K562 (cell line): ENCODE data around the gene CRLF1. TPM values are rescaled to one million over a fixed set of nuclear protein-coding genes. Genes with fewer than 3 reads are reported as not detected.
A peak's percentile ranks its signal among the peaks of the same experiment; 100 is the strongest.

Experiments
- CGGBP1 ChIP-seq: fragments of 250-450 bp; sonication (Bioruptor Pico); IDR thresholded peaks from 2 replicates; pipeline ENCODE4 v1.9.0; 2021; ENCODE audit warnings: mild to moderate bottlenecking
- ETS1 ChIP-seq: conservative IDR thresholded peaks from 2 replicates; pipeline ENCODE4 v1.6.1; 2011; ENCODE audit warnings: low read depth, mild to moderate bottlenecking, low read length; ENCODE audit not compliant: control insufficient read depth
- FOXP1 ChIP-seq: sonication (generic); formaldehyde crosslinking; IDR thresholded peaks from 2 replicates; pipeline ENCODE4 v1.8.0; 2022; ENCODE audit warnings: mild to moderate bottlenecking, missing genetic modification reagents
- GTF2B ChIP-seq: IDR thresholded peaks from 2 replicates; pipeline ENCODE4 v1.6.1; 2011; ENCODE audit not compliant: insufficient read length; ENCODE audit errors: extremely low read depth
- HIVEP1 ChIP-seq: fragments of 250-450 bp; sonication (Bioruptor Pico); IDR thresholded peaks from 2 replicates; pipeline ENCODE4 v1.4.0; 2020; ENCODE audit warnings: mild to moderate bottlenecking
- KLF6 ChIP-seq: fragments of 250-450 bp; sonication (Bioruptor Pico); IDR thresholded peaks from 2 replicates; pipeline ENCODE4 v1.4.0; 2020; ENCODE audit warnings: mild to moderate bottlenecking, moderate library complexity, borderline replicate concordance
- MNT ChIP-seq, 2 experiments: fragments of 450-650 bp; conservative IDR thresholded peaks; 2 replicates each; pipeline ENCODE4 v1.6.1; 2017; ENCODE audit warnings: mild to moderate bottlenecking in 2 of 2, moderate library complexity in 2 of 2
- NFYB ChIP-seq: IDR thresholded peaks from 2 replicates; pipeline ENCODE4 v1.6.1; 2011; ENCODE audit warnings: mild to moderate bottlenecking, moderate library complexity; ENCODE audit not compliant: insufficient read length; ENCODE audit errors: extremely low read depth
- PHF20 ChIP-seq: fragments of 450-650 bp; IDR thresholded peaks from 2 replicates; pipeline ENCODE4 v1.6.1; 2018; ENCODE audit not compliant: partially characterized antibody
- POLR2AphosphoS5 ChIP-seq: IDR thresholded peaks from 2 replicates; pipeline ENCODE4 v1.6.1; 2011; ENCODE audit warnings: mild to moderate bottlenecking, low read depth, low read length, moderate library complexity; ENCODE audit not compliant: control insufficient read depth, insufficient read depth
- POLR2G ChIP-seq: fragments of 200-400 bp; formaldehyde crosslinking; IDR thresholded peaks from 2 replicates; pipeline ENCODE4 v1.6.1; 2017; ENCODE audit warnings: low read depth, mild to moderate bottlenecking, antibody characterized with exemption, low read length, moderate library complexity
- STAT6 ChIP-seq: sonication (generic); formaldehyde crosslinking; IDR thresholded peaks from 2 replicates; pipeline ENCODE4 v1.8.1; 2023; ENCODE audit warnings: mild to moderate bottlenecking, missing genetic modification reagents
- TEAD1 ChIP-seq, 2 experiments: fragments of 450-650 bp in 1 of 2; sonication (generic) in 1 of 2; formaldehyde crosslinking; IDR thresholded peaks; 2 replicates each; pipeline versions ENCODE4 v1.4.0 to v1.8.0; 2020 to 2022; ENCODE audit warnings: mild to moderate bottlenecking in 2 of 2, missing genetic modification reagents in 1 of 2
- TOE1 ChIP-seq, 2 experiments: fragments of 450-650 bp in 1 of 2; sonication (generic) in 1 of 2; formaldehyde crosslinking in 1 of 2; IDR thresholded peaks; 2 replicates each; pipeline versions ENCODE4 v1.7.1 to v1.8.0; 2016 to 2022; ENCODE audit warnings: borderline replicate concordance in 2 of 2, mild to moderate bottlenecking in 2 of 2, antibody characterized with exemption in 1 of 2, inconsistent platforms in 1 of 2, low read depth in 1 of 2, missing genetic modification reagents in 1 of 2, moderate library complexity in 1 of 2
- ZNF408 ChIP-seq: fragments of 250-450 bp; sonication (Bioruptor Pico); IDR thresholded peaks from 2 replicates; pipeline ENCODE4 v1.4.0; 2020; ENCODE audit warnings: low read depth, mild to moderate bottlenecking, moderate library complexity
- ZNF449 ChIP-seq: fragments of 250-450 bp; sonication (Bioruptor Pico); IDR thresholded peaks from 2 replicates; pipeline ENCODE4 v1.8.0; 2022; ENCODE audit warnings: moderate library complexity, mild to moderate bottlenecking, inconsistent platforms
- ZNF511 ChIP-seq: sonication (generic); formaldehyde crosslinking; IDR thresholded peaks from 2 replicates; pipeline ENCODE4 v1.8.0; 2022; ENCODE audit warnings: mild to moderate bottlenecking, missing genetic modification reagents
- polyA plus RNA-seq, 8 experiments: library from polyadenylated mRNA; depleted of rRNA in 4 of 8; stranded (reverse) in 5 of 8; unstranded in 3 of 8; fragments of >200 nt; fragmentation: Nextera tagmentation in 2 of 8; fragmentation: Illumina TruSeq in 1 of 8; extraction: Ambion mirVana in 2 of 8; extraction: Trizol in 1 of 8; gene quantifications; 2 replicates each; pipeline versions ENCODE4 v1.2.1 to v1.2.3, GENCODE V29; 2011 to 2014; ENCODE audit warnings: inconsistent platforms in 1 of 8, missing spikeins in 1 of 8
- total RNA-seq, 7 experiments: library from RNA; depleted of rRNA in 6 of 7; stranded (reverse); fragments of >200 nt in 6 of 7; fragmentation: Illumina TruSeq in 2 of 7; extraction: Trizol in 2 of 7; gene quantifications; 2 replicates each; pipeline versions ENCODE4 v1.2.1 to v1.2.3, GENCODE V29; 2011 to 2021; ENCODE audit warnings: low replicate concordance in 1 of 7

CRLF1 gene
- total and polyA plus RNA-seq, 9 of the 15 experiments (the other 6 are each of a cell fraction or from before 2014, with no cell fraction given) = 0.85 to 3.6 (median 1.7) TPM

GRCh38 chr19:18594096-18594823 is 12.3 kb downstream of the CRLF1 start (continued):
- TF ChIP-seq MNT (conservative IDR thresholded peaks at IDR 0.05) = peak in 1 of 2 experiments; percentile 34; a peak in 1 of 4 replicates
- TF ChIP-seq STAT6 = no peak
- TF ChIP-seq ZNF511 (CRISPR knock-in tag) = no peak
- no peak for TF ChIP-seq KLF6
- no peak for TF ChIP-seq PHF20
- no peak for TF ChIP-seq ZNF408 (CRISPR knock-in tag)
- TF ChIP-seq ZNF449 = no peak
- no peak for TF ChIP-seq POLR2AphosphoS5
- TF ChIP-seq TEAD1 (CRISPR knock-in tag; IDR thresholded peaks at IDR 0.05) = no peak
- TF ChIP-seq ETS1 = no peak
- TF ChIP-seq FOXP1 (CRISPR knock-in tag) = no peak
- no peak for TF ChIP-seq NFYB
- no peak for TF ChIP-seq GTF2B
- TF ChIP-seq TOE1 (IDR thresholded peaks at IDR 0.05; ENCODE audit: borderline replicate concordance) = no peak
- TF ChIP-seq TOE1 (CRISPR knock-in tag; IDR thresholded peaks at IDR 0.05; ENCODE audit: borderline replicate concordance, low read depth) = no peak
- no peak for TF ChIP-seq HIVEP1 (CRISPR knock-in tag)
- TF ChIP-seq CGGBP1 (CRISPR knock-in tag) = no peak
- peak; percentile 78 for TF ChIP-seq POLR2G
